K562 treated with DMSO at 1 percent for 12 hours (cell line): ENCODE results near the gene PDYN. TPM values are rescaled to one million over a fixed set of nuclear protein-coding genes. Genes with fewer than 3 reads are reported as not detected.

Experiments
- total RNA-seq: library from RNA; unstranded; fragments of 300-600 nt; gene quantifications from 2 replicates; pipeline ENCODE4 v1.2.3, GENCODE V29; 2022; ENCODE audit not compliant: insufficient read depth

PDYN gene
- not detected in 2 replicates for total RNA-seq

GRCh38 chr20:1993986-1994385 lies at the start of gene PDYN:
Gene PDYN, minus strand, starts transcription at chr20:1994058. Its CDS starts 10,974 bp downstream, at chr20:1983084.

Other genes with a start within 250 kb of the PDYN start
- 0.40 and 0.44 TPM in 2 replicates for gene SIRPA, start 98.7 kb downstream of the PDYN start, total RNA-seq
- gene STK35, start 107.8 kb upstream of the PDYN start, total RNA-seq, result 4.5 and 10.3 TPM in 2 replicates